Kidney epithelial cell (primary cell): ENCODE data around the gene INPP5E. TPM values are rescaled to one million over a fixed set of nuclear protein-coding genes. Genes with fewer than 3 reads are reported as not detected.
"Not testable (repeated sequence)": the region's sequence is repeated elsewhere in the genome, so short reads cannot be mapped to it uniquely, and the experiment has no call there.

Source experiments
- DNase-seq: peaks from one replicate; pipeline ENCODE4 v3.0.0-alpha.2; 2010; ENCODE audit warnings: low read depth
- H3K27me3 ChIP-seq: 2 replicates; pipeline ENCODE4 v1.6.0; 2011; ENCODE audit warnings: low read length; ENCODE audit not compliant: control insufficient read depth, insufficient read depth
- H3K36me3 ChIP-seq: 2 replicates; pipeline ENCODE4 v1.5.1; 2011; ENCODE audit warnings: low read length; ENCODE audit not compliant: control insufficient read depth, insufficient read depth
- H3K4me3 ChIP-seq: 2 replicates; pipeline ENCODE4 v1.5.1; 2011; ENCODE audit warnings: low read depth, mild to moderate bottlenecking, control low read depth, low read length
- total RNA-seq: library from RNA; depleted of rRNA; stranded (reverse); fragments of >200 nt; gene quantifications from 2 replicates; pipeline ENCODE4 v1.2.3, GENCODE V29; 2015
- TF ChIP-seq, protein P1 (sequence below): IDR thresholded peaks from 2 replicates; pipeline ENCODE4 v1.5.1; 2011; ENCODE audit warnings: mild to moderate bottlenecking, moderate library complexity, low read length, control low read depth, inconsistent platforms; ENCODE audit not compliant: insufficient read depth, poor library complexity, severe bottlenecking

INPP5E gene
- total RNA-seq, 1 donor from 2014 or later: 14.5 TPM

DNA sequence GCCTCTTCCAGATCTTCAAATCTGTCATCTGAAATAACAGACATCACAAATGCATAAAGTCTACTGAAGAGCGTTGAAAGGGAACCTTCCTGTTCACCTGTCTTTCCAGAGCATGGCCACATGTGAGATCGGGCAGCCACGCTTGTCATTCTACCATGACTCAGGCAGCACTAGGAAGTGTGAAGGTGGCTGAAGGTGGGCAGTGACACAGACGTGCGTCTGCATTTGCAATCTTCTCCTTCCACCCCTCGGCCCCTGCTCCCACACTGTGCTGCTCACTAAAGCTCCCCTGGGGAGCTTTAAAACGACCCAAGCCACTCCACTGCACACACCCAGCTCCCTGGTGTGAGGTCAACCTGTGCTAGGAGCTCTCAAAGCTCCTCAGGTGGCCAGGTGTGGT lies 31.7 kb downstream of the INPP5E start:
- Histone ChIP-seq H3K36me3 (peaks cover 6% of the 10 kb centered on the region), H3K4me3 (no peak overlapping the region), H3K27me3 (no peaks in the 10 kb centered on the region)
- TF ChIP-seq, protein P1, sequence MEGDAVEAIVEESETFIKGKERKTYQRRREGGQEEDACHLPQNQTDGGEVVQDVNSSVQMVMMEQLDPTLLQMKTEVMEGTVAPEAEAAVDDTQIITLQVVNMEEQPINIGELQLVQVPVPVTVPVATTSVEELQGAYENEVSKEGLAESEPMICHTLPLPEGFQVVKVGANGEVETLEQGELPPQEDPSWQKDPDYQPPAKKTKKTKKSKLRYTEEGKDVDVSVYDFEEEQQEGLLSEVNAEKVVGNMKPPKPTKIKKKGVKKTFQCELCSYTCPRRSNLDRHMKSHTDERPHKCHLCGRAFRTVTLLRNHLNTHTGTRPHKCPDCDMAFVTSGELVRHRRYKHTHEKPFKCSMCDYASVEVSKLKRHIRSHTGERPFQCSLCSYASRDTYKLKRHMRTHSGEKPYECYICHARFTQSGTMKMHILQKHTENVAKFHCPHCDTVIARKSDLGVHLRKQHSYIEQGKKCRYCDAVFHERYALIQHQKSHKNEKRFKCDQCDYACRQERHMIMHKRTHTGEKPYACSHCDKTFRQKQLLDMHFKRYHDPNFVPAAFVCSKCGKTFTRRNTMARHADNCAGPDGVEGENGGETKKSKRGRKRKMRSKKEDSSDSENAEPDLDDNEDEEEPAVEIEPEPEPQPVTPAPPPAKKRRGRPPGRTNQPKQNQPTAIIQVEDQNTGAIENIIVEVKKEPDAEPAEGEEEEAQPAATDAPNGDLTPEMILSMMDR: no peak
- no peak for DNase-seq

DNA sequence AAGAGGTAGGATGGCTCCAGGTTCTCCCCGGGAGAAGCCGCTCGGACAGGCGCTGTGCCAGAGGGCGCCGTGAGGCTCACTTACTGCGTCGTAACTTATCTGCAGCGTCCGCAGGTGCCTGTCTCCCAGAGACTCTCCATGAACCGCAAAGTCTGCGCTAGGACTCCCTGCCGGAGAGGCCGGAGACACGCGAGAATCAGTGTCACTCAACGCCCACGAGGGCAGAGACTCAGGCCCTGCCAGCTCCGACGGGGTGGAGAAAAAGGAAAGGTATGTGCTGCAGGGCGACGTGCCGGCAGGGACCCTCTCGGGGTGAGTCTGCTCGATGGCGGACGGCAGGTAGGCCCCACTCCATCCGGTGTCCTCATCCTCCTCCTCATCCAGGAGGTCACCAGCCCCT lies 32.6 kb downstream of the INPP5E start:
- H3K27me3 ChIP-seq, H3K36me3 ChIP-seq, H3K4me3 ChIP-seq, DNase-seq: not testable (repeated sequence)

DNA sequence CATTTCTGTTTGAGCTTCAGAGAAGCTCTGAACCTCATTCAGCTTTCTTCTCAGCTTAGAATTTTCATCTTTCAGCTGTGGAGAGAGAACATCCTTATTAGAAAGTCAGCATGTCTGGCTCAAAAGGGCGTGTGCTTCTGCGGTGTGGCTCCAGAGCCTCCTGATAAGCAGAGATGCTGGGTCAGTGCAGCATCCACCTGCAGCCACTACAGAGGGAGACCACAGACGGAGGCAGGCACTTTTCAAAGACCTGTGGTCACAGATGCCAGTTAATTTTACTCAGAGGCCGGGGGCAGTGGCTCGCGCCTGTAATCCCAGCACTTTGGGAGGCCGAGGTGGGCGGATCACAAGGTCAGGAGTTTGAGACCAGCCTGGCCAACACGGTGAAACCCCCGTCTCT lies 33.7 kb downstream of the INPP5E start:
- not testable (repeated sequence) for H3K4me3 ChIP-seq, H3K36me3 ChIP-seq, H3K27me3 ChIP-seq, DNase-seq

DNA sequence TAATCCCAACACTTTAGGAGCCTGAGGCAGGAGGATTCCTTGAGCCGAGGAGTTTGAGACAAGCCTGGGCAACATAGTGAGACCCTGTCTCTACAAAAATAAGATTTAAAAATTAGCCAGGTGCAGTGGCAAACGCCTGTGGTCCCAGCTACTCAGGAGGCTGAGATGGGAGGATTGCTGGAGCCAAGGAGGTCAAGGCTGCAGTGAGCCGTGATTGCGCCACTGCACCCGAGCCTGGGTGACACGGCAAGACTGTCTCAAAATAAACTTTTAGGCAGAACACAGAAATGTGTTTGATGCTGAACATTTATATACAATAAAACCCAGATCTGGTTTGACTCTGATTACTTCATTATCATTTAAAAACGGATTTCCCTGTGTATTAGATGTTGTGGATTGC lies 34.2 kb downstream of the INPP5E start:
- H3K36me3 ChIP-seq: peaks cover 4% of the 10 kb centered on the region
- DNase-seq: no peak
- no peaks in the 10 kb centered on the region for H3K27me3 ChIP-seq
- no peak overlapping the region for H3K4me3 ChIP-seq
- TF ChIP-seq, protein P1: no peak

DNA sequence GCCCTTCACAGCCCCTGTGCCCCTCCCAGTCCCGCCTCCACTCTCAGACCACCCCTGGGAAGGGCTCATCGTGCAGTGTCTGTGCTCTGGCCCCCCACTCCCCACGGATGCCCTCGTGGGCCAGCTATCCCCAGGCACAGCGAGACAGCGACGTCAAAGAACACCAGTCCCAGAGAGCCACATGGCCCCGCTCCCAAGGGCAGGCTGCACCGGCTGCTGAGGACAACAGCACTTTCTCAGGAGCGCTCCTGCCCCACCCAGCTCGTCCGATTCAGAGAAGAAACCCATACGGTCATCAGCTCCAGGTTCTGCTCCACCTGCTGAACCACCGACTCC lies 34.9 kb downstream of the INPP5E start:
- DNase-seq: no peak
- Histone ChIP-seq H3K36me3 (peaks cover 4% of the 10 kb centered on the region), H3K4me3 (no peak overlapping the region), H3K27me3 (no peaks in the 10 kb centered on the region)
- TF ChIP-seq, protein P1: no peak

DNA sequence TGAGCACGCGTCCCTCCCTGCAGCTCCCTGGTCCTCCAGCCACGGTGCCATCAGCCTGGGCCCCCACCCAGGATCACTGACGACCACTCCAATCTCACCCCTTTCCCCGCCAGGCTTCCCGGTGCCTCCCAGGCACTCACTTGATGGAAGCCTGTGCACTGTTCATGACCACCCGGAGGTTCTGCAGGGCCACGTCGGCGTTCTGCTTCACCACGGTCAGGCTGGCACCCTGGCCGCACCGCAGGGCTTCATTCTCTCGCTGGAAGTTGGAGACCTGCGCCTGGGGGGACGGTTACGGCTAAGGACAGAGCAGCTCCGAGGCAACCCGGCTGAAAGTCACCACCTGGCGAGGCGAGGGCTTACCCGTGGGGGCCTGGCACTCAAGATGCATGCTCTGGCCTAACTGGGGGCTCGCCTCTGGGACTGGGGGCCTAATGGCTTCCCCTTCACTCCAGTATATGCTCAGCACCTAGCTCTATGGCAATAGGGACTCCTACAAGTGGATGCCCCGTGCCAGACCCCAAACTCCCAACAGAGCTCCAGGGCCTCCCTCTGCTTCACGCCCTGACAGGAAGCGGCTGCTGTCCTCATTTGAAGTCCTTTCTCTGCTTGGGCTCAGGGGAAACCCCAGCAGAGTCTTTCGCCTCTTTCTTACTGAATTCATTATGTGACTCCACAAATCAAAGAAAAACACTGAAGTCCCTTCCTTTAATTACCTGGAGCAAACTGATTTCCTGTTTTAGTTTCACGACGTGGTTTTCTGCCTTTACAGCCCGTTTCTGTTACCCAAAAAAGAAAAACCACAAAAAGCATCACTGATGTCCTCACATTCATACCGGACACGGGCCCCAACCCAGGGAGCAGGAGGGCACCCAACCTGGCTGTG lies 35.5 kb downstream of the INPP5E start:
- Histone ChIP-seq H3K4me3 (no peak overlapping the region), H3K36me3 (peaks cover 4% of the 10 kb centered on the region), H3K27me3 (no peaks in the 10 kb centered on the region)
- TF ChIP-seq, protein P1: no peak
- no peak for DNase-seq

DNA sequence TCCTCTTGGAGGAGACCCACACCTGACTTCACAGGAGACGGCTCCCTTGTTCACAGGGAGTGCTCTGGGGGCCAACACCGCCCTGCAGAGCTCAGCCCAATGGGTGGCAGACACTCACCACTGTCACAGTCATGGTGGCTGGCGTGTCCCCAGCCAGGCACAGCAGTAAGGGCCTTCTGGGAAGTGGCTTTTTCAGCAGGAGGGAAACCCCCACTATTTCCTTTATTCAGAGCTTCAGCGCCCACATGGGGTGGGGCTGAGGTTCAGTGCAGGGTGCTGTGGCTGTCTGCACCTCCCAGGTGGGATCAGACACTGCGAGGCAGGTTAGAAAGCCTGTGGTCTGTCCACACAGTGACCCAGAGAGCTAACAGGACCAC lies 36.1 kb downstream of the INPP5E start:
- Histone ChIP-seq H3K36me3 (peaks cover 4% of the 10 kb centered on the region), H3K27me3 (no peaks in the 10 kb centered on the region), H3K4me3 (no peak overlapping the region)
- DNase-seq: no peak
- TF ChIP-seq, protein P1: no peak
